Ovary (tissue), 3 donors: Measurements from ENCODE around the gene KIAA1614.

ENCODE experiments used
- POLR2A ChIP-seq: fragments of 450-650 bp; IDR thresholded peaks from one replicate; pipeline ENCODE4 v1.6.1; 2017; ENCODE audit warnings: antibody characterized with exemption, mild to moderate bottlenecking, moderate library complexity
- TF ChIP-seq, protein P1 (sequence below), 3 donors: fragments of 450-650 bp in 2 of 3; fragments of 200-600 bp in 1 of 3; IDR thresholded peaks; one replicate each; pipeline versions ENCODE4 v1.5.1 to v1.8.0; 2016 to 2022; ENCODE audit warnings: antibody characterized with exemption in 3 of 3, mild to moderate bottlenecking in 1 of 3
- donor health status: DM: no; HTN: no; CAD: no.

DNA sequence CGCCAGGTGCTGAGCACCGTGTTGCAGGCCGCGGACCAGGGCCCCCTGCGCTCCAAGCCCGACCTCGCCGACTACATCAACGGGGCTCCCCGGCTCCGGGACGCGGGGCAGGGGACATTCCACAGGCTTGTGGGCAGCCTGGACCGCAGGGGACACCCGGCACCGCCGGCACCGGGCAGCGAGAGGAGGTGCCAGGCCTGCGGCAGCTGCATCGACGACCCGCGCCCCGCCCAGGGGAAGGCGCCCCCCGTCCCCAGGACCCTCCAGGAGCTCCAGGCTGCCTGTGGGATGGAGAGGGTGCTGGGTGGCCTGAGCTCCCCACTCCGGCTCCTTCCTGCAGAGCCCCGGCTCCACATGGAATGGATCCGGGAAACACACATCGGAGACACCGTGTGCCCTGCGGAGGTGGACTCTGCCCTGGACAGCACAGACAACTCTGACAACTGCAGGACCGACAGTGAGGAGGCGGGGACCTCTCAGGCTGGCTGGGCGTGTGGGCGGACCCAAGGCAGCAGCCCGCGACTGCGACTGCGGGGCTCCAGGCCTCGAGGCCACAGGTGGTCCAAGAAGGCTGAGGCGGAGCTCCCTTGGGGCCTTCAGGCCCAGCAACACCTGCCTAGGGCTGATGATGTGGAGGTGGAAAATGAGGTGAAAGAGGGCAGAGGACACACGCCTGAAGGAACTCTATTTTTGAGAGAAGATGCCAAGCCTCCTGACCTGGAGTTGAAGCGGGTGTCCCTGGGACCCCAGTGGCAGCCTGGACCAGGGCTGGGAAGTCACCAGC is 22.8 kb downstream of the KIAA1614 start:
- TF ChIP-seq, protein P1, sequence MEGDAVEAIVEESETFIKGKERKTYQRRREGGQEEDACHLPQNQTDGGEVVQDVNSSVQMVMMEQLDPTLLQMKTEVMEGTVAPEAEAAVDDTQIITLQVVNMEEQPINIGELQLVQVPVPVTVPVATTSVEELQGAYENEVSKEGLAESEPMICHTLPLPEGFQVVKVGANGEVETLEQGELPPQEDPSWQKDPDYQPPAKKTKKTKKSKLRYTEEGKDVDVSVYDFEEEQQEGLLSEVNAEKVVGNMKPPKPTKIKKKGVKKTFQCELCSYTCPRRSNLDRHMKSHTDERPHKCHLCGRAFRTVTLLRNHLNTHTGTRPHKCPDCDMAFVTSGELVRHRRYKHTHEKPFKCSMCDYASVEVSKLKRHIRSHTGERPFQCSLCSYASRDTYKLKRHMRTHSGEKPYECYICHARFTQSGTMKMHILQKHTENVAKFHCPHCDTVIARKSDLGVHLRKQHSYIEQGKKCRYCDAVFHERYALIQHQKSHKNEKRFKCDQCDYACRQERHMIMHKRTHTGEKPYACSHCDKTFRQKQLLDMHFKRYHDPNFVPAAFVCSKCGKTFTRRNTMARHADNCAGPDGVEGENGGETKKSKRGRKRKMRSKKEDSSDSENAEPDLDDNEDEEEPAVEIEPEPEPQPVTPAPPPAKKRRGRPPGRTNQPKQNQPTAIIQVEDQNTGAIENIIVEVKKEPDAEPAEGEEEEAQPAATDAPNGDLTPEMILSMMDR (IDR thresholded peaks at IDR 0.05), result no peak
- no peak for TF ChIP-seq POLR2A
